HCT116 (cell line): Measurements from ENCODE around the gene AGBL3. TPM values are rescaled to one million over a fixed set of nuclear protein-coding genes. Genes with fewer than 3 reads are reported as not detected.

Experiments
- ATAC-seq: fragments of 200-7000 bp; cut with Tn5 transposase; 2 replicates; pipeline ENCODE4 v1.9.1; 2020; ENCODE audit warnings: mild to moderate bottlenecking, moderate library complexity
- BruUV-seq: library from RNA; stranded (reverse); fragments of 400-500 nt; replicated peaks from 2 replicates; lab custom pipeline; 2021; lab: Mats Ljungman, UMichigan
- CTCF ChIA-PET: fragments of 300-600 bp; sonication (Branson Sonifier 250); formaldehyde crosslinking; loops from one replicate; lab custom pipeline; 2021; ENCODE audit warnings: antibody characterized with exemption; lab: Charles Lee
- POLR2A ChIA-PET: fragments of 300-600, 350-600 bp; sonication (Branson Sonifier 250); formaldehyde crosslinking; loops from one replicate; lab custom pipeline; 2021; ENCODE audit warnings: antibody characterized with exemption; lab: Charles Lee
- RAD21 ChIA-PET, 2 experiments: fragments of 300-600 bp; sonication (Branson Sonifier 250); formaldehyde crosslinking; loops; one replicate each; lab custom pipeline; 2023; ENCODE audit warnings: low total read pairs in 2 of 2; ENCODE audit not compliant: uncharacterized antibody in 2 of 2, unreplicated experiment in 2 of 2, low non-redundant PET in 1 of 2; lab: Charles Lee
- DNase-seq: peaks from one replicate; pipeline ENCODE4 v3.0.0-alpha.2; 2010; ENCODE audit warnings: low read depth, low spot score
- H2AFZ ChIP-seq: fragments of 200-600 bp; shearing (Covaris generic), sonication (generic); 2 replicates; pipeline ENCODE4 v1.6.1; 2017; ENCODE audit warnings: low read depth, mixed run types, mixed read lengths, antibody characterized with exemption, low read length; ENCODE audit not compliant: poor library complexity, severe bottlenecking
- H3K27ac ChIP-seq: 2 replicates; pipeline ENCODE4 v1.5.1; 2012; ENCODE audit warnings: low read depth, low read length
- H3K27me3 ChIP-seq: fragments of 200-600 bp; sonication (generic); 2 replicates; pipeline ENCODE4 v1.6.1; 2016; ENCODE audit warnings: mixed run types, low read length, mixed read lengths; ENCODE audit not compliant: insufficient read depth
- H3K36me3 ChIP-seq, 2 experiments: fragments of 200-500 bp in 1 of 2; fragments of 200-600 bp in 1 of 2; sonication (Bioruptor generic) in 1 of 2; sonication (generic) in 1 of 2; 2 replicates each; pipeline versions ENCODE4 v1.5.1 to v1.6.1; 2014 to 2016; ENCODE audit warnings: low read length in 2 of 2, inconsistent platforms in 1 of 2, mixed read lengths in 1 of 2, mixed run types in 1 of 2; ENCODE audit not compliant: insufficient read depth in 2 of 2, control insufficient read depth in 1 of 2
- H3K4me1 ChIP-seq, 2 experiments: fragments of 200-600 bp in 1 of 2; sonication (generic) in 1 of 2; 2 replicates each; pipeline versions ENCODE4 v1.5.1 to v1.6.1; 2012 to 2017; ENCODE audit warnings: low read length in 2 of 2, inconsistent platforms in 1 of 2, mild to moderate bottlenecking in 1 of 2, mixed read lengths in 1 of 2, mixed run types in 1 of 2, moderate library complexity in 1 of 2; ENCODE audit not compliant: insufficient read depth in 2 of 2, control insufficient read depth in 1 of 2
- H3K4me2 ChIP-seq: fragments of 200-600 bp; sonication (generic); 2 replicates; pipeline ENCODE4 v1.6.1; 2017; ENCODE audit warnings: mixed run types, low read length, mixed read lengths
- H3K4me3 ChIP-seq, 2 experiments: fragments of 200-600 bp in 1 of 2; sonication (generic) in 1 of 2; replicated peaks in 1 of 2; 2 replicates each; pipeline ENCODE4 v1.5.1; 2011 to 2016; ENCODE audit warnings: low read length in 2 of 2, control low read depth in 1 of 2, low read depth in 1 of 2, mild to moderate bottlenecking in 1 of 2, mixed read lengths in 1 of 2, mixed run types in 1 of 2
- H3K79me2 ChIP-seq: fragments of 200-600 bp; sonication (generic); 2 replicates; pipeline ENCODE4 v1.6.1; 2017; ENCODE audit warnings: mild to moderate bottlenecking, mixed run types, low read length, moderate library complexity, mixed read lengths; ENCODE audit not compliant: insufficient read depth
- H3K9ac ChIP-seq: fragments of 200-600 bp; sonication (generic); 2 replicates; pipeline ENCODE4 v1.6.1; 2016; ENCODE audit warnings: low read length, mixed read lengths
- H3K9me2 ChIP-seq: fragments of 200-600 bp; sonication (generic), shearing (Covaris generic); 2 replicates; pipeline ENCODE4 v1.6.1; 2017; ENCODE audit warnings: mixed run types, mild to moderate bottlenecking, moderate library complexity; ENCODE audit not compliant: insufficient read depth
- H3K9me3 ChIP-seq, 2 experiments: fragments of 200-500 bp in 1 of 2; fragments of 200-600 bp in 1 of 2; sonication (Bioruptor generic) in 1 of 2; sonication (generic) in 1 of 2; 2 replicates each; pipeline ENCODE4 v1.6.1; 2014 to 2017; ENCODE audit warnings: low read length in 2 of 2, mixed read lengths in 2 of 2, inconsistent platforms in 1 of 2, low read depth in 1 of 2, mild to moderate bottlenecking in 1 of 2, mixed run types in 1 of 2, moderate library complexity in 1 of 2; ENCODE audit not compliant: control insufficient read depth in 1 of 2, insufficient read depth in 1 of 2
- H4K20me1 ChIP-seq: fragments of 200-600 bp; sonication (generic), shearing (Covaris generic); 2 replicates; pipeline ENCODE4 v1.6.1; 2017; ENCODE audit warnings: mixed run types, mild to moderate bottlenecking, moderate library complexity; ENCODE audit not compliant: insufficient read depth
- CTCF ChIP-seq, 3 experiments: fragments of 200-600 bp in 1 of 3; sonication (generic) in 1 of 3; IDR thresholded peaks in 2 of 3; conservative IDR thresholded peaks in 1 of 3; 2 replicates each; pipeline ENCODE4 v1.5.1; 2012 to 2017; ENCODE audit warnings: low read depth in 2 of 3, low read length in 2 of 3, antibody characterized with exemption in 1 of 3, borderline replicate concordance in 1 of 3, control low read depth in 1 of 3, mild to moderate bottlenecking in 1 of 3, mixed read lengths in 1 of 3, mixed run types in 1 of 3, moderate library complexity in 1 of 3; ENCODE audit not compliant: insufficient read depth in 1 of 3
- FOSL1 ChIP-seq: IDR thresholded peaks from 2 replicates; pipeline ENCODE4 v1.6.1; 2012; ENCODE audit warnings: low read depth
- MAX ChIP-seq: IDR thresholded peaks from 2 replicates; pipeline ENCODE4 v1.6.1; 2012
- POLR2A ChIP-seq: IDR thresholded peaks from 2 replicates; pipeline ENCODE4 v1.7.0; 2011; ENCODE audit warnings: borderline replicate concordance; ENCODE audit not compliant: insufficient read depth, insufficient read length; ENCODE audit errors: extremely low read depth
- RAD21 ChIP-seq: IDR thresholded peaks from 2 replicates; pipeline ENCODE4 v1.6.1; 2012; ENCODE audit warnings: low read depth, mild to moderate bottlenecking
- REST ChIP-seq: IDR thresholded peaks from 2 replicates; pipeline ENCODE4 v1.6.1; 2012; ENCODE audit warnings: low read depth
- SIN3A ChIP-seq: IDR thresholded peaks from 2 replicates; pipeline ENCODE4 v1.6.1; 2012; ENCODE audit warnings: low read depth
- SRF ChIP-seq: IDR thresholded peaks from 2 replicates; pipeline ENCODE4 v1.6.1; 2012; ENCODE audit warnings: low read depth
- ZFX ChIP-seq: fragments of 450-650 bp; IDR thresholded peaks from 2 replicates; pipeline ENCODE4 v1.6.1; 2017
- intact Hi-C: fragments of 100-400 bp; cut with micrococcal nuclease; formaldehyde crosslinking; loops from 2 replicates; pipeline ENCODE4 v1.10.0; 2022
- total RNA-seq: library from RNA; stranded (reverse); gene quantifications from one replicate; pipeline ENCODE4 v1.2.1, GENCODE V29; 2021; ENCODE audit not compliant: unreplicated experiment

AGBL3 gene
- total RNA-seq, 1 experiment from 2014 or later, result 1.9 TPM

- ChIA-PET POLR2A (no interaction called here), CTCF (no interaction called here), RAD21 (no interaction called here)
- no peak for DNase-seq
- intact Hi-C loops, result loop anchor here (10.0 kb wide), 1 partner anchor 205 kb away; no protein-coding TSS in a partner anchor
- H3K4me3 ChIP-seq, result no peak overlapping the region
- no peak overlapping the region for H3K27ac ChIP-seq
- no peak overlapping the region for H3K9ac ChIP-seq
- H3K79me2 ChIP-seq, result no peaks in the 10 kb centered on the region
- no peaks in the 10 kb centered on the region for H3K9me3 ChIP-seq
- peaks cover 10 to 21% of the 10 kb centered on the region in 2 experiments; a peak in 3 of 4 replicates for H3K36me3 ChIP-seq
- BruUV-seq, result no TSS peak
- H4K20me1 ChIP-seq, result no peaks in the 10 kb centered on the region
- no peak for ATAC-seq
- H3K9me2 ChIP-seq, result no peaks in the 10 kb centered on the region
- no peaks in the 10 kb centered on the region for H3K27me3 ChIP-seq
- no peak overlapping the region for H3K4me2 ChIP-seq
- no peaks in the 10 kb centered on the region for H3K4me1 ChIP-seq
- TF ChIP-seq SIN3A (no peak), MAX (no peak), ZFX (no peak), POLR2A (no peak), FOSL1 (no peak)
- H2AFZ ChIP-seq, result no peak overlapping the region
Measured at GRCh38 chr7:134959810-134960209, 26.5 kb upstream of the AGBL3 start.

- H3K36me3 ChIP-seq, result peaks cover 13 to 21% of the 10 kb centered on the region in 2 experiments; a peak in 2 of 4 replicates
- ATAC-seq, result no peak
- CTCF ChIA-PET, result no interaction called here
Measured at GRCh38 chr7:134962270-134962780, 24.0 kb upstream of the AGBL3 start.

More at GRCh38 chr7:134962270-134962780, 24.0 kb upstream of the AGBL3 start:
- no peak overlapping the region for H2AFZ ChIP-seq
- no peaks in the 10 kb centered on the region for H3K4me1 ChIP-seq
- no peaks in the 10 kb centered on the region for H4K20me1 ChIP-seq
- no peak overlapping the region for H3K4me3 ChIP-seq
- H3K27me3 ChIP-seq, result no peaks in the 10 kb centered on the region
- no peak overlapping the region for H3K27ac ChIP-seq
- intact Hi-C loops, result no loop called here
- no peak overlapping the region for H3K4me2 ChIP-seq
- ChIA-PET RAD21 (no interaction called here), POLR2A (no interaction called here)
- no TSS peak for BruUV-seq
- no peaks in the 10 kb centered on the region for H3K79me2 ChIP-seq
- no peak for DNase-seq
- no peaks in the 10 kb centered on the region for H3K9me2 ChIP-seq
- TF ChIP-seq RAD21, result 0 out of 2 replicates have a peak, but pooled peaks have one; percentile 11
- TF ChIP-seq SRF, result no peak
- TF ChIP-seq CTCF (IDR thresholded peaks at IDR 0.05 in 2 of 3, conservative IDR thresholded peaks at IDR 0.05 in 1 of 3; ENCODE audit: borderline replicate concordance in 1 of 3, insufficient read depth in 1 of 3, low read depth in 2 of 3, low read length in 2 of 3), result peak in 1 of 3 experiments; percentile 16; a peak in 1 of 6 replicates
- TF ChIP-seq MAX, result no peak
- no peak for TF ChIP-seq REST
- TF ChIP-seq, all 23 proteins: peak for 2
- no peaks in the 10 kb centered on the region for H3K9me3 ChIP-seq
- no peak overlapping the region for H3K9ac ChIP-seq
